ENCODE data around the gene GRIP1. TPM values are rescaled to one million over a fixed set of nuclear protein-coding genes. Genes with fewer than 3 reads are reported as not detected.

Gene GRIP1
- total and polyA plus RNA-seq, 9 donors = 0.36 to 10.1 (median 3.9) TPM

DNA sequence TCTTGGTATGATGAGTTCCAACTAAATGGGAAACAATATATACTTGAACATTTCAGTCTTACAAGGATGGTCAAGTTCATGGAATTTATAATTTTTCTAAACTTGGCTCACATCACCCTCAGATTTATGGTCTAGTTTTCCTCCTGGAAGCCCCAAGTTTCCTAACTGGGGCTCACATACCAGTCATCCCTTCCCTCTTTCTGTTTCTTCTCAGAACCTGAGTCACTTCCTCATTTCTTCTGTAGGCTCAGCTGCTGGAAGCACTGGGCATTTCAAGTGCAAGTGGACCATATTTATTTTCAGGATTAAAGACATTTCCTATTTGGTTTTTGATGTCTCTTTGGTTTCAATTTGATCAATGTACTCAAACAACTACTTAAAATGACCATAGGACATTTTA is 55.4 kb downstream of the GRIP1 start:
- TF ChIP-seq, protein P1, sequence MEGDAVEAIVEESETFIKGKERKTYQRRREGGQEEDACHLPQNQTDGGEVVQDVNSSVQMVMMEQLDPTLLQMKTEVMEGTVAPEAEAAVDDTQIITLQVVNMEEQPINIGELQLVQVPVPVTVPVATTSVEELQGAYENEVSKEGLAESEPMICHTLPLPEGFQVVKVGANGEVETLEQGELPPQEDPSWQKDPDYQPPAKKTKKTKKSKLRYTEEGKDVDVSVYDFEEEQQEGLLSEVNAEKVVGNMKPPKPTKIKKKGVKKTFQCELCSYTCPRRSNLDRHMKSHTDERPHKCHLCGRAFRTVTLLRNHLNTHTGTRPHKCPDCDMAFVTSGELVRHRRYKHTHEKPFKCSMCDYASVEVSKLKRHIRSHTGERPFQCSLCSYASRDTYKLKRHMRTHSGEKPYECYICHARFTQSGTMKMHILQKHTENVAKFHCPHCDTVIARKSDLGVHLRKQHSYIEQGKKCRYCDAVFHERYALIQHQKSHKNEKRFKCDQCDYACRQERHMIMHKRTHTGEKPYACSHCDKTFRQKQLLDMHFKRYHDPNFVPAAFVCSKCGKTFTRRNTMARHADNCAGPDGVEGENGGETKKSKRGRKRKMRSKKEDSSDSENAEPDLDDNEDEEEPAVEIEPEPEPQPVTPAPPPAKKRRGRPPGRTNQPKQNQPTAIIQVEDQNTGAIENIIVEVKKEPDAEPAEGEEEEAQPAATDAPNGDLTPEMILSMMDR (IDR thresholded peaks at IDR 0.05) = no peak
- TF ChIP-seq EP300 (IDR thresholded peaks at IDR 0.05) (no peak), POLR2A (IDR thresholded peaks at IDR 0.05) (no peak)
- no peak for DNase-seq
- intact Hi-C loops (cut with DNase I) = no loop called here
- no peaks in the 10 kb centered on the region for H3K4me1 ChIP-seq (ENCODE audit: insufficient read depth)
- no peaks in the 10 kb centered on the region for H3K9me3 ChIP-seq
- no peak overlapping the region for H3K4me3 ChIP-seq
- no peaks in the 10 kb centered on the region for H3K36me3 ChIP-seq
- H3K27ac ChIP-seq = no peak overlapping the region
- no peaks in the 10 kb centered on the region for H3K27me3 ChIP-seq

DNA sequence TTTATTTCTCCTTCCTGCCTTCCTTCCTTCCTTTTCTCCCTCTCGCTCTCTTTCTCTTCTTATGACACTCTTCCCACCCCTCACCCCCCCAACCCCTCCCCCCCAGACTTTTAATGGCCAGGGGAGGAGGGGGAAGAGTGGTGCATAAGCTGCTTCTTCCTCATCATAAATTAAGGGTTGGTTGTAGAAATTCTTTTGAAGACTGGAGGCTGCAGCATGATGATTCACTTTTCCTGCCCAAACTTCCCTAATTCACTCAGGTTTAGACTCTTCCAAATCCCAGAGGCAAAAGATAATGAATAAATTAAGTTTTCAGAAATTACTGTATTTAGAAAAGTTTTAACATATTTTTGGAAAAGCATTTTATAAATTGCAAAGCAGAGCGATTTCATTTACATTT is 58.2 kb downstream of the GRIP1 start:
- WGBS, 3 donors = 41 to 53% (median 51%) methylated on average over 2 of the region's 2 CpGs
- intact Hi-C loops (cut with DNase I) = no loop called here
- H3K4me3 ChIP-seq = no peak overlapping the region
- H3K9me3 ChIP-seq = no peaks in the 10 kb centered on the region
- no peaks in the 10 kb centered on the region for H3K36me3 ChIP-seq
- no peaks in the 10 kb centered on the region for H3K4me1 ChIP-seq (ENCODE audit: insufficient read depth)
- H3K27me3 ChIP-seq = no peaks in the 10 kb centered on the region
- TF ChIP-seq EP300 (IDR thresholded peaks at IDR 0.05) (no peak), POLR2A (IDR thresholded peaks at IDR 0.05) (no peak)
- TF ChIP-seq, protein P1 (IDR thresholded peaks at IDR 0.05) = no peak
- DNase-seq = no peak
- no peak overlapping the region for H3K27ac ChIP-seq

DNA sequence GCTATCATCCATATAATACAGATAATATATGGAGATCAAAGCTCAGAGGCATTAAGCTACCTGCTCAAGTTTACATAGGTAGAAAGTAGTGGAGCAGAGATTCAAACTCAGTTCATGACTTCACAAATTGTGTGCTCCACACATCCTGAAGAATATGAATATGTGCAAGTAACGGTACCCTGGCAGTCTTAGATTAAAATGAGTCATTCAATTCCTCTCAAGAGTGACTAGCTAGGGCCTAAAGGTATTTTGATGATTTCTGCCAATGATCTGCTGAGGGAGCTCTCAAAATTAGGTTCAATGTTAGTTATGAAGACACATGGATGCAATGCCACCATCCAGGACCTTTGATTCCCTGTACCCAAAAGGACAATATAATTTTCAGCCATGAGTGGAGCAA is 58.9 kb downstream of the GRIP1 start:
- H3K36me3 ChIP-seq = no peaks in the 10 kb centered on the region
- no peaks in the 10 kb centered on the region for H3K27me3 ChIP-seq
- no peak for DNase-seq
- 81 to 84% (median 83%) methylated on average over 1 of the region's 1 CpG for WGBS, 3 donors
- no peaks in the 10 kb centered on the region for H3K4me1 ChIP-seq (ENCODE audit: insufficient read depth)
- no peaks in the 10 kb centered on the region for H3K9me3 ChIP-seq
- no peak overlapping the region for H3K4me3 ChIP-seq
- no peak overlapping the region for H3K27ac ChIP-seq
- intact Hi-C loops (cut with DNase I) = no loop called here
- TF ChIP-seq EP300 (IDR thresholded peaks at IDR 0.05) (no peak), POLR2A (IDR thresholded peaks at IDR 0.05) (no peak)
- TF ChIP-seq, protein P1 (IDR thresholded peaks at IDR 0.05) = no peak

GRCh38 chr12:66617991-66618390 is 60.9 kb downstream of the GRIP1 start:
- no peaks in the 10 kb centered on the region for H3K36me3 ChIP-seq
- H3K9me3 ChIP-seq = no peaks in the 10 kb centered on the region
- no peak overlapping the region for H3K27ac ChIP-seq
- no peak for DNase-seq
- H3K27me3 ChIP-seq = no peaks in the 10 kb centered on the region
- no peaks in the 10 kb centered on the region for H3K4me1 ChIP-seq (ENCODE audit: insufficient read depth)
- intact Hi-C loops (cut with DNase I) = no loop called here
- WGBS, 3 donors = 79 to 90% (median 85%) methylated on average over 3 of the region's 3 CpGs
- no peak overlapping the region for H3K4me3 ChIP-seq
- TF ChIP-seq EP300 (IDR thresholded peaks at IDR 0.05) (no peak), POLR2A (IDR thresholded peaks at IDR 0.05) (no peak)
- TF ChIP-seq, protein P1 (IDR thresholded peaks at IDR 0.05) = no peak

All from ovary (tissue), 9 donors.